Astrocyte (in vitro differentiated cells and primary cell): Measurements from ENCODE around the gene FLII. TPM values are rescaled to one million over a fixed set of nuclear protein-coding genes. Genes with fewer than 3 reads are reported as not detected.

ENCODE experiments used
- DNase-seq: peaks from one replicate; pipeline ENCODE4 v3.0.0-alpha.2; 2010; ENCODE audit warnings: low read depth
- FAIRE-seq: peaks from 2 replicates; lab custom pipeline; 2011; peaks lifted over from hg19 to GRCh38; lab: Jason Lieb, UNC
- H2AFZ ChIP-seq: 2 replicates; pipeline ENCODE4 v1.6.0; 2012; ENCODE audit warnings: low read depth, low read length, inconsistent platforms
- H3K27ac ChIP-seq: 2 replicates; pipeline ENCODE4 v1.5.1; 2011; ENCODE audit warnings: low read depth, low read length, inconsistent platforms
- H3K27me3 ChIP-seq: 2 replicates; pipeline ENCODE4 v1.6.0; 2011; ENCODE audit warnings: low read length, inconsistent platforms; ENCODE audit not compliant: insufficient read depth
- H3K36me3 ChIP-seq: 2 replicates; pipeline ENCODE4 v1.5.1; 2011; ENCODE audit warnings: low read length, inconsistent platforms; ENCODE audit not compliant: insufficient read depth
- H3K4me1 ChIP-seq: 2 replicates; pipeline ENCODE4 v1.5.1; 2011; ENCODE audit warnings: low read length, inconsistent platforms; ENCODE audit not compliant: insufficient read depth
- H3K4me2 ChIP-seq: 2 replicates; pipeline ENCODE4 v1.6.0; 2012; ENCODE audit warnings: low read length, inconsistent platforms
- H3K4me3 ChIP-seq: 2 replicates; pipeline ENCODE4 v1.5.1; 2011; ENCODE audit warnings: low read depth, mild to moderate bottlenecking, low read length, inconsistent platforms; ENCODE audit not compliant: insufficient read depth
- H3K79me2 ChIP-seq: 2 replicates; pipeline ENCODE4 v1.6.0; 2012; ENCODE audit warnings: mild to moderate bottlenecking, low read length, inconsistent platforms; ENCODE audit not compliant: insufficient read depth
- H3K9ac ChIP-seq: 2 replicates; pipeline ENCODE4 v1.6.0; 2012; ENCODE audit warnings: mild to moderate bottlenecking, low read length, inconsistent platforms
- H3K9me3 ChIP-seq: 2 replicates; pipeline ENCODE4 v1.5.1; 2012; ENCODE audit warnings: low read depth, mild to moderate bottlenecking, low read length, inconsistent platforms; ENCODE audit not compliant: insufficient read depth
- H4K20me1 ChIP-seq: 2 replicates; pipeline ENCODE4 v1.6.0; 2012; ENCODE audit warnings: low read length, inconsistent platforms; ENCODE audit not compliant: insufficient read depth
- H3K27ac Mint-ChIP-seq: one replicate; pipeline ENCODE4 v1.8.0; 2021; ENCODE audit warnings: mild to moderate bottlenecking, mixed read lengths; ENCODE audit not compliant: unreplicated experiment
- H3K27me3 Mint-ChIP-seq: one replicate; pipeline ENCODE4 v1.8.0; 2021; ENCODE audit warnings: low read depth, mixed read lengths; ENCODE audit not compliant: unreplicated experiment
- H3K36me3 Mint-ChIP-seq: one replicate; pipeline ENCODE4 v1.8.0; 2021; ENCODE audit warnings: low read depth, mixed read lengths; ENCODE audit not compliant: unreplicated experiment
- H3K4me1 Mint-ChIP-seq: one replicate; pipeline ENCODE4 v1.8.0; 2021; ENCODE audit warnings: low read depth, mixed read lengths; ENCODE audit not compliant: unreplicated experiment
- H3K4me3 Mint-ChIP-seq: one replicate; pipeline ENCODE4 v1.8.0; 2021; ENCODE audit warnings: mild to moderate bottlenecking, moderate library complexity, mixed read lengths; ENCODE audit not compliant: unreplicated experiment
- H3K9me3 Mint-ChIP-seq: one replicate; pipeline ENCODE4 v1.8.0; 2021; ENCODE audit warnings: mild to moderate bottlenecking, mixed read lengths; ENCODE audit not compliant: unreplicated experiment
- EZH2 ChIP-seq: IDR thresholded peaks from 2 replicates; pipeline ENCODE4 v1.6.1; 2012; ENCODE audit warnings: mild to moderate bottlenecking, low read length, inconsistent platforms; ENCODE audit not compliant: insufficient read depth
- total RNA-seq: library from RNA; stranded (reverse); gene quantifications from 2 replicates; pipeline ENCODE4 v1.2.1, GENCODE V29; 2021
- TF ChIP-seq, protein P1 (sequence below): IDR thresholded peaks from 2 replicates; pipeline ENCODE4 v1.5.1; 2011; ENCODE audit warnings: low read depth, mild to moderate bottlenecking, inconsistent platforms, low read length, moderate library complexity; ENCODE audit not compliant: insufficient read depth

Gene FLII
- total RNA-seq, 1 donor from 2014 or later = 257 TPM

- Mint-ChIP-seq H3K36me3 (peaks cover 20% of the 10 kb centered on the region), H3K4me1 (peaks cover 4% of the 10 kb centered on the region), H3K27ac (no peak overlapping the region), H3K4me3 (no peak overlapping the region), H3K27me3 (no peaks in the 10 kb centered on the region), H3K9me3 (no peaks in the 10 kb centered on the region)
- no peaks in the 10 kb centered on the region for H3K27me3 ChIP-seq
- H3K36me3 ChIP-seq = peaks cover 52% of the 10 kb centered on the region
- DNase-seq = no peak
- H3K4me3 ChIP-seq = no peak overlapping the region
- peaks cover 4% of the 10 kb centered on the region for H3K79me2 ChIP-seq
- H3K4me1 ChIP-seq = peaks cover 3% of the 10 kb centered on the region
- no peak for FAIRE-seq
- H3K9ac ChIP-seq = no peak overlapping the region
- H3K27ac ChIP-seq = no peak overlapping the region
- TF ChIP-seq, protein P1, sequence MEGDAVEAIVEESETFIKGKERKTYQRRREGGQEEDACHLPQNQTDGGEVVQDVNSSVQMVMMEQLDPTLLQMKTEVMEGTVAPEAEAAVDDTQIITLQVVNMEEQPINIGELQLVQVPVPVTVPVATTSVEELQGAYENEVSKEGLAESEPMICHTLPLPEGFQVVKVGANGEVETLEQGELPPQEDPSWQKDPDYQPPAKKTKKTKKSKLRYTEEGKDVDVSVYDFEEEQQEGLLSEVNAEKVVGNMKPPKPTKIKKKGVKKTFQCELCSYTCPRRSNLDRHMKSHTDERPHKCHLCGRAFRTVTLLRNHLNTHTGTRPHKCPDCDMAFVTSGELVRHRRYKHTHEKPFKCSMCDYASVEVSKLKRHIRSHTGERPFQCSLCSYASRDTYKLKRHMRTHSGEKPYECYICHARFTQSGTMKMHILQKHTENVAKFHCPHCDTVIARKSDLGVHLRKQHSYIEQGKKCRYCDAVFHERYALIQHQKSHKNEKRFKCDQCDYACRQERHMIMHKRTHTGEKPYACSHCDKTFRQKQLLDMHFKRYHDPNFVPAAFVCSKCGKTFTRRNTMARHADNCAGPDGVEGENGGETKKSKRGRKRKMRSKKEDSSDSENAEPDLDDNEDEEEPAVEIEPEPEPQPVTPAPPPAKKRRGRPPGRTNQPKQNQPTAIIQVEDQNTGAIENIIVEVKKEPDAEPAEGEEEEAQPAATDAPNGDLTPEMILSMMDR = no peak
- no peak for TF ChIP-seq EZH2
- no peak overlapping the region for H2AFZ ChIP-seq
- H3K9me3 ChIP-seq = no peaks in the 10 kb centered on the region
- H3K4me2 ChIP-seq = no peak overlapping the region
- peaks cover 22% of the 10 kb centered on the region for H4K20me1 ChIP-seq
Measured at GRCh38 chr17:18277076-18277475, 18.5 kb upstream of the FLII start.

DNA sequence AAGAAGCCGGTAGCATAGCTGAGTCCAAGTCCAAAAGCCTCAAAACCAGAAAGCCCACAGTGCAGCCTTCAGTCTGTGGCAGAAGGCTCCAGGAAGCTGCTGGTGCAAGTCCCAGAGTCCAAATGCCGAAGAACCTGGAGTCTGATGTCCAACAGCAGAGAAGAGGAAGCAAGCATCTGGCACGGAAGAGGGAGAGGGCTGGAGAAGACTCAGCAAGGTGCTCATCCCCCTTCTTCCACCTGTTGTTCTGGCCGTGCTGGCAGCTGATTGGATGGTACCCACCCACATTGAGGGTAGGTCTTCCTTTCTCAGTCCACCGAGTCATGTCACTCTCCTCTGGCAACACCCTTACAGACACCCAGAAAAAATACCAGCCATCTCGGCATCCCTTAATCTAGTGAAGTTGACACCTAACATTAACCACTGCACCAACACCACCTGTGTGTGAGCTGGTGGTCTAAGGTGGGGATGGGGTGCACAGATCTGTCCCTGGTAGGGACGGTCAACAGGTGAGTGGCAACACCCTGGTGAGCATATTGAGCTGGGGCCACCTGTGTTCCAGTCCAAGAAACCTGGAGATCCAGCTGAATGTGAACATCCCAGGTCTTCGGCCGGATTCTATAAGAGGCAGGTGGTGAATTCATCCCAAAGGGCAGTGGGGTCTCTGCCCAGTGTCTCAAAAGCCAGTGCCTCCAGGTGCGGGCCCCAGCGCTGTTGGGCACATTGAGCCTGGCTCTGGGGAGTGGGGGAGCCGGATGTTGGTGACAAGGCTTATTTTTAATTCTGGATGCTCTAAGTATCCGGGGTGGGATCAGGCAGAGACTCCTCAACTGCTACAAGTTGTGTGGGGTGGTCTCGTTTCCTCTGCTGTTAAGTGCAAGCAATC is 11.8 kb upstream of the FLII start:
- no peaks in the 10 kb centered on the region for H3K27me3 ChIP-seq
- Mint-ChIP-seq H3K4me1 (peaks cover 10% of the 10 kb centered on the region), H3K4me3 (no peak overlapping the region), H3K27ac (no peak overlapping the region), H3K36me3 (peaks cover 14% of the 10 kb centered on the region), H3K9me3 (no peaks in the 10 kb centered on the region), H3K27me3 (no peaks in the 10 kb centered on the region)
- H3K4me3 ChIP-seq = no peak overlapping the region
- no peak overlapping the region for H3K9ac ChIP-seq
- H3K36me3 ChIP-seq = peaks cover 13% of the 10 kb centered on the region
- no peak overlapping the region for H3K4me2 ChIP-seq
- H3K27ac ChIP-seq = no peak overlapping the region
- DNase-seq (no peak), FAIRE-seq (no peak)
- no peak overlapping the region for H2AFZ ChIP-seq
- peaks cover 6% of the 10 kb centered on the region for H3K4me1 ChIP-seq
- no peaks in the 10 kb centered on the region for H3K9me3 ChIP-seq
- H4K20me1 ChIP-seq = peaks cover 3% of the 10 kb centered on the region
- TF ChIP-seq, protein P1 = no peak
- no peak for TF ChIP-seq EZH2
- H3K79me2 ChIP-seq = no peaks in the 10 kb centered on the region
